Measurements from ENCODE around the gene ADO. TPM values are rescaled to one million over a fixed set of nuclear protein-coding genes. Genes with fewer than 3 reads are reported as not detected.

ADO gene
- total RNA-seq, 4 donors from 2014 or later = 13.4 to 21.2 (median 17.0) TPM

DNA sequence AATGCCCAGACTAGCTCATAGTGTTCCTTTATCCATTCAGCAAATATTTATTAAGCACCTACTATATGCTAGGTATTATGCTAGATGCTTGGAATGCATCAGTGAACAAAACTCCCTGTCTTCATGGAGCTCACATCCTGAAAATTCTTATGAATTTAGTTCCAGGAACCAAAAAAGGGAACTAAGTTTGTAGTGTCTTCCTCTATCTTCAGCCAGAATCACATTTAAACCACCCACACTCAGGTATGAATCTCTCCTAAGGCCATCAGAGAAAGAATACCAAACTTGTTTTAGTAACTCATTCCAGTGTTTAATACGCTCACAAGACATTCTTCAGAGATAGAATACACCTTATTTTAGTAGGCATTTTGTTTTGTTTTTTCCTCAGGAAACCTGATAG, 21.8 kb downstream of the ADO start:
- TF ChIP-seq, protein P1, sequence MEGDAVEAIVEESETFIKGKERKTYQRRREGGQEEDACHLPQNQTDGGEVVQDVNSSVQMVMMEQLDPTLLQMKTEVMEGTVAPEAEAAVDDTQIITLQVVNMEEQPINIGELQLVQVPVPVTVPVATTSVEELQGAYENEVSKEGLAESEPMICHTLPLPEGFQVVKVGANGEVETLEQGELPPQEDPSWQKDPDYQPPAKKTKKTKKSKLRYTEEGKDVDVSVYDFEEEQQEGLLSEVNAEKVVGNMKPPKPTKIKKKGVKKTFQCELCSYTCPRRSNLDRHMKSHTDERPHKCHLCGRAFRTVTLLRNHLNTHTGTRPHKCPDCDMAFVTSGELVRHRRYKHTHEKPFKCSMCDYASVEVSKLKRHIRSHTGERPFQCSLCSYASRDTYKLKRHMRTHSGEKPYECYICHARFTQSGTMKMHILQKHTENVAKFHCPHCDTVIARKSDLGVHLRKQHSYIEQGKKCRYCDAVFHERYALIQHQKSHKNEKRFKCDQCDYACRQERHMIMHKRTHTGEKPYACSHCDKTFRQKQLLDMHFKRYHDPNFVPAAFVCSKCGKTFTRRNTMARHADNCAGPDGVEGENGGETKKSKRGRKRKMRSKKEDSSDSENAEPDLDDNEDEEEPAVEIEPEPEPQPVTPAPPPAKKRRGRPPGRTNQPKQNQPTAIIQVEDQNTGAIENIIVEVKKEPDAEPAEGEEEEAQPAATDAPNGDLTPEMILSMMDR (IDR thresholded peaks at IDR 0.05; ENCODE audit: low read depth) = no peak

DNA sequence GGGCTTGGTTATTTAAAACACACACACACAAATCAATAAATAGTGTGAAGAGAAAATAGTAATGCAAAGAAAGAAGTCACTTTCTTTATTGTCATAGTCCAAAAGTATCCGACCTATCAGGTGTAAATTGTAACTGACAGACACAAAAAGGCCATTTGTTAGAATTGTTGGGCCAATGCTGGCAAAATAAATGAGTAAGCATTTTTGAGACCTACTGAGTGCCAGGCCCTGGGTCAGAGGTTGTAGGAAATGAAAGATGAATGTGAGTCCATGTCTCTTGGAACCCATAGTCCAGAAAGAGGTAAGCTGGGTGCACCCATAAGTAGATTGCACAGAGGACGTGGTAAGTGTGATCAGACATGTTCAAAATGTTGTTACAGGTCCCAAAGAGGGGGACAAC, 25.1 kb downstream of the ADO start:
- TF ChIP-seq, protein P1 (IDR thresholded peaks at IDR 0.05; ENCODE audit: low read depth) = no peak

DNA sequence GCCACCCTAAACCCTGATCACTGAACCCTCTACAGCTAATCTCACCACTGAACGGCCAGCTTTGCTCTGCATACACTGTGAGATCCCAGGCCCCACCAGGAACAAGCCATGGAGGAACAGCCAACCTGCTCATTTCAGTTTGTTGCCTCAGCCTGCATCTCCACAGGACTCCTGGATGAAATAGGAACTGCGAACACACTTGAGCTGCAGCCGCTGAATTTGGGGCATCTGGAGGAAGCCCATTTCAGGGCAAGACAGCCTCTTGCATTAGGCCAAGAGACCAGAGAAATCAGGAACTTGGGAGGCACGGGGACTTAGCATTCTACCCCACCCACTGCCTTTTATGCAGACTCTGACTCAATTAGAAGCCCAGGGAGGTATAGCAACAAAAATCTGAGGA, 26.2 kb downstream of the ADO start:
- TF ChIP-seq, protein P1 (IDR thresholded peaks at IDR 0.05; ENCODE audit: low read depth) = no peak

DNA sequence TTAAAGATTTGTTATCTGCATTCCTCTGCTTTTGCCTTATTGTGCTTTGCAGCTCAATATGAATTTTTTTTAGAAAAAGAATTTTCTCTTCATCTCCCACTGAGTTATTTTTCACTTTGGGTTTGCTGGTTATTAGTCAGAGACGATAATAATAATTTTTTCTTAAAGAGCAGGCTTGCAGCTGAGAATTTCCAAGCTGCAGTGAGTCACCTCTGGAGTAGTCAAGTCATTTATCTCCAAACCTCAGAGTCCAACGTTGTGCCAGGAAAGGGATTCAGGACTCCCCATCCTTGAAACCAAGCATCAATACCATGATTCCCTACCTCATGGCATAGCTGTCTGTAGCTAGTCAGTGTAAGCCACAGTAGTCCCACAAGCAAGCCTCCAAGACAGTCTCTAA, 26.8 kb downstream of the ADO start:
- TF ChIP-seq, protein P1 (IDR thresholded peaks at IDR 0.05; ENCODE audit: low read depth) = no peak

DNA sequence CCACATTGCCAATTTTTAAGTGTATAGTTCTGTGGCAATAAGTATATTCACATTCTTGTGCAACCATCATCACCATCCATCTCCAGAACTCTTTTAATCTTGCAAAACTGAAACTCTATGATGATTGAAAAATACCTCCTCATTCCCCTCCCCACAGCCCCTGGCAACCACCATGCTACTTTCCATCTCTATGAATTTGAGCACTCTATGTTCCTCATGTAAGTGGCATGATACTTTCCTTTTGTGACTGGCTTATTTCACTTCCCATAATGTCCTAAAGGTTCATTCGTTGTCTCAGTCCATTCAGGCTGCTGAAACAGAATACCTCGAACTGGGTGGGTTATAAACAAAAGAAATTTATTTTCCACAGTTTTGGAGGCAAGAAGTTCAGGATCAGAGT, 35.1 kb downstream of the ADO start:
- TF ChIP-seq, protein P1 (IDR thresholded peaks at IDR 0.05; ENCODE audit: low read depth) = no peak

DNA sequence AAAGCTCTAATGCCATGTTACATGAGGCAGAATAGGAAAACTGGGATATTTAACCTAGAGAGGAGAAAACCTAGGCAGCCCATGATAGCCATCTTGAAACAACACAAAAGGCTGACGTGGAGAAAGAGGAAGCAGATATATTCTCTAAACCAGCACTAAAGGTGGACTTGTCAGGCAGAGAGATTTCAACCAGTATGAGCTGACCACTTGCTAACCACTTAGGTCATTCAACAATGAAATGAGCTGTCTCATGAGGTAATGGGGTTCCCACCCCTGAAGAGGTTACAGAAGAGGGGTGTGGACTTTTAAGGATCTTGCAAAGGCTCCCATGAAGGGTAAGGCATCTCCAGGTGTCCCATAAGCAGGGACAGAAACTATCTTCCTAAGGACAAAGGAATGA, 38.5 kb downstream of the ADO start:
- TF ChIP-seq, protein P1 (IDR thresholded peaks at IDR 0.05; ENCODE audit: low read depth) = no peak

DNA sequence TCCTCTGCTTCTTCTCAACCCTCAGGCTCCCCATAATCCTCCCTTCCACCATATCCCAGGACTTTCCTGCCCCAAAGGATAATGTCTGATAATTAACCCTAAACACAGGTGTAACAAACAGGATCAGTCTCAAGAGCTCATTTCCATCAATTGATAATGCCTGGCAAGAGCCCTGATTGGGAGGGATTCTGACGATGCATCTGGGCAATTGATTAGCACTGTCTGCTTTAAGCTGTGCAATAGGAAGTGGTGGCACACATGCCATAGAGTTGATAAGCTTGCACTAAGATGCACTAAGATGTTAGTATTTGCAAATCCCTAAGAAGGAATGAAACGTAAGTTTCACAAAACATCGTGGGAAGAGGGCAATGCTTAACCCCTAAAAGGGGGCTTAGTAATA, 39.1 kb downstream of the ADO start:
- TF ChIP-seq, protein P1 (IDR thresholded peaks at IDR 0.05; ENCODE audit: low read depth) = no peak
